H9 (cell line): ENCODE measurements around the gene SLC2A1. TPM values are rescaled to one million over a fixed set of nuclear protein-coding genes. Genes with fewer than 3 reads are reported as not detected.

Source experiments
- DNase-seq: peaks from one replicate; pipeline ENCODE4 v3.0.0-alpha.2; 2017
- H2AFZ ChIP-seq: one replicate; pipeline ENCODE4 v1.6.1; 2013; ENCODE audit warnings: mild to moderate bottlenecking, low read length, control low read depth, moderate library complexity
- H2AK5ac ChIP-seq: 2 replicates; pipeline ENCODE4 v1.6.1; 2013; ENCODE audit warnings: low read length, control low read depth, mixed read lengths; ENCODE audit not compliant: insufficient read length
- H2BK120ac ChIP-seq: one replicate; pipeline ENCODE4 v1.6.1; 2013; ENCODE audit warnings: low read depth, mild to moderate bottlenecking, low read length, control low read depth, inconsistent platforms; ENCODE audit not compliant: poor library complexity, severe bottlenecking
- H2BK12ac ChIP-seq: 2 replicates; pipeline ENCODE4 v1.6.1; 2013; ENCODE audit warnings: low read length, control low read depth, mixed read lengths, low read depth; ENCODE audit not compliant: insufficient read length
- H2BK15ac ChIP-seq: 2 replicates; pipeline ENCODE4 v1.6.1; 2013; ENCODE audit warnings: low read depth, low read length, control low read depth
- H2BK20ac ChIP-seq: one replicate; pipeline ENCODE4 v1.6.1; 2013; ENCODE audit warnings: low read depth, mild to moderate bottlenecking, low read length, control low read depth, inconsistent platforms; ENCODE audit not compliant: poor library complexity, severe bottlenecking
- H2BK5ac ChIP-seq: 2 replicates; pipeline ENCODE4 v1.6.1; 2013; ENCODE audit warnings: low read length, control low read depth, mixed read lengths; ENCODE audit not compliant: insufficient read length
- H3K14ac ChIP-seq: 2 replicates; pipeline ENCODE4 v1.6.1; 2013; ENCODE audit warnings: low read length, control low read depth; ENCODE audit not compliant: insufficient read depth
- H3K18ac ChIP-seq: 2 replicates; pipeline ENCODE4 v1.6.1; 2013; ENCODE audit warnings: low read depth, mild to moderate bottlenecking, mixed read lengths, low read length, control low read depth; ENCODE audit not compliant: insufficient read length
- H3K23ac ChIP-seq: 2 replicates; pipeline ENCODE4 v1.6.1; 2013; ENCODE audit warnings: low read length, control low read depth, mixed read lengths, low read depth; ENCODE audit not compliant: insufficient read length
- H3K23me2 ChIP-seq: 2 replicates; pipeline ENCODE4 v1.6.1; 2013; ENCODE audit warnings: low read depth, mild to moderate bottlenecking, mixed read lengths, low read length, control low read depth; ENCODE audit not compliant: insufficient read length, poor library complexity, severe bottlenecking
- H3K27ac ChIP-seq: 2 replicates; pipeline ENCODE4 v1.5.1; 2013; ENCODE audit warnings: low read length, control low read depth, mixed read lengths, low read depth; ENCODE audit not compliant: insufficient read length
- H3K27me3 ChIP-seq: 2 replicates; pipeline ENCODE4 v1.6.1; 2013; ENCODE audit warnings: low read length, control low read depth, inconsistent platforms; ENCODE audit not compliant: insufficient read depth
- H3K4ac ChIP-seq: 2 replicates; pipeline ENCODE4 v1.6.1; 2013; ENCODE audit warnings: low read depth, mild to moderate bottlenecking, control low read depth, inconsistent platforms, low read length, moderate library complexity
- H3K4me1 ChIP-seq: 2 replicates; pipeline ENCODE4 v1.6.1; 2013; ENCODE audit warnings: low read length, control low read depth, inconsistent platforms; ENCODE audit not compliant: insufficient read depth
- H3K4me2 ChIP-seq: 2 replicates; pipeline ENCODE4 v1.6.1; 2013; ENCODE audit warnings: low read length, control low read depth, mixed read lengths; ENCODE audit not compliant: insufficient read length, insufficient read depth
- H3K56ac ChIP-seq: 2 replicates; pipeline ENCODE4 v1.6.1; 2013; ENCODE audit warnings: low read depth, mild to moderate bottlenecking, mixed read lengths, low read length, control low read depth; ENCODE audit not compliant: insufficient read length
- H3K79me1 ChIP-seq: 2 replicates; pipeline ENCODE4 v1.6.1; 2013; ENCODE audit warnings: low read depth, mild to moderate bottlenecking, moderate library complexity, low read length, control low read depth, inconsistent platforms; ENCODE audit not compliant: insufficient read depth, poor library complexity, severe bottlenecking
- H3K79me2 ChIP-seq: 2 replicates; pipeline ENCODE4 v1.6.1; 2013; ENCODE audit warnings: low read length, control low read depth, inconsistent platforms; ENCODE audit not compliant: insufficient read depth
- H3K9ac ChIP-seq: 2 replicates; pipeline ENCODE4 v1.6.1; 2013; ENCODE audit warnings: low read length, control low read depth, mixed read lengths; ENCODE audit not compliant: insufficient read length; ENCODE audit errors: extremely low read depth
- H3K9me3 ChIP-seq: one replicate; pipeline ENCODE4 v1.6.1; 2013; ENCODE audit warnings: low read depth, low read length, inconsistent platforms; ENCODE audit not compliant: control insufficient read depth
- H3T11ph ChIP-seq: one replicate; pipeline ENCODE4 v1.6.1; 2013; ENCODE audit warnings: mild to moderate bottlenecking, low read length, control low read depth, inconsistent platforms
- H4K20me1 ChIP-seq: one replicate; pipeline ENCODE4 v1.6.1; 2013; ENCODE audit not compliant: control insufficient read depth, insufficient read length, insufficient read depth
- H4K5ac ChIP-seq: 2 replicates; pipeline ENCODE4 v1.6.1; 2013; ENCODE audit warnings: low read depth, mild to moderate bottlenecking, mixed read lengths, low read length, control low read depth; ENCODE audit not compliant: insufficient read length
- H4K8ac ChIP-seq: replicated peaks from 2 replicates; pipeline ENCODE4 v1.6.1; 2013; ENCODE audit warnings: low read length, control low read depth, mixed read lengths, low read depth; ENCODE audit not compliant: insufficient read length
- H4K91ac ChIP-seq: 2 replicates; pipeline ENCODE4 v1.6.1; 2013; ENCODE audit warnings: low read depth, mild to moderate bottlenecking, moderate library complexity, mixed read lengths, low read length, control low read depth; ENCODE audit not compliant: insufficient read length
- H3K27ac Mint-ChIP-seq, 3 experiments: 2 replicates in 2 of 3; 3 replicates in 1 of 3; pipeline ENCODE4 v1.8.0; 2020 to 2021; ENCODE audit warnings: mixed read lengths in 3 of 3, mild to moderate bottlenecking in 1 of 3, moderate library complexity in 1 of 3
- H3K27me3 Mint-ChIP-seq: 2 replicates; pipeline ENCODE4 v1.8.0; 2021; ENCODE audit warnings: low read depth, mild to moderate bottlenecking, moderate library complexity, mixed read lengths
- H3K36me3 Mint-ChIP-seq, 3 experiments: 2 replicates in 2 of 3; 3 replicates in 1 of 3; pipeline ENCODE4 v1.8.0; 2020 to 2021; ENCODE audit warnings: low read depth in 3 of 3, mixed read lengths in 3 of 3; ENCODE audit not compliant: insufficient read depth in 1 of 3
- H3K4me1 Mint-ChIP-seq, 2 experiments: 2 replicates each; pipeline ENCODE4 v1.8.0; 2020; ENCODE audit warnings: mixed read lengths in 2 of 2
- H3K4me3 Mint-ChIP-seq, 2 experiments: 2 replicates in 1 of 2; 3 replicates in 1 of 2; pipeline ENCODE4 v1.8.0; 2020 to 2021; ENCODE audit warnings: mild to moderate bottlenecking in 2 of 2, mixed read lengths in 2 of 2, moderate library complexity in 1 of 2
- H3K9me3 Mint-ChIP-seq, 2 experiments: 2 replicates in 1 of 2; 3 replicates in 1 of 2; pipeline ENCODE4 v1.8.0; 2020; ENCODE audit warnings: mild to moderate bottlenecking in 2 of 2, mixed read lengths in 2 of 2, moderate library complexity in 1 of 2
- WGBS: extraction: QIAGEN DNeasy Blood & Tissue Kit; methylation state at CpG from one replicate; pipeline ENCODE4 v1.1.7; 2013; ENCODE audit warnings: missing lambda C conversion rate, low lambda C conversion rate, mixed read lengths; ENCODE audit not compliant: insufficient read length; ENCODE audit errors: extremely low coverage; 5-methylcytosine and 5-hydroxymethylcytosine counted together
- total RNA-seq: library from RNA; stranded (reverse); gene quantifications from 2 replicates; pipeline ENCODE4 v1.2.1, GENCODE V29; 2021
- TF ChIP-seq, protein P1 (sequence below): fragments of 200-600 bp; sonication (generic); conservative IDR thresholded peaks from 3 replicates; pipeline ENCODE4 v1.8.0; 2021; ENCODE audit warnings: antibody characterized with exemption, mild to moderate bottlenecking

SLC2A1 gene
- total RNA-seq, 1 experiment from 2014 or later: 186 TPM

DNA sequence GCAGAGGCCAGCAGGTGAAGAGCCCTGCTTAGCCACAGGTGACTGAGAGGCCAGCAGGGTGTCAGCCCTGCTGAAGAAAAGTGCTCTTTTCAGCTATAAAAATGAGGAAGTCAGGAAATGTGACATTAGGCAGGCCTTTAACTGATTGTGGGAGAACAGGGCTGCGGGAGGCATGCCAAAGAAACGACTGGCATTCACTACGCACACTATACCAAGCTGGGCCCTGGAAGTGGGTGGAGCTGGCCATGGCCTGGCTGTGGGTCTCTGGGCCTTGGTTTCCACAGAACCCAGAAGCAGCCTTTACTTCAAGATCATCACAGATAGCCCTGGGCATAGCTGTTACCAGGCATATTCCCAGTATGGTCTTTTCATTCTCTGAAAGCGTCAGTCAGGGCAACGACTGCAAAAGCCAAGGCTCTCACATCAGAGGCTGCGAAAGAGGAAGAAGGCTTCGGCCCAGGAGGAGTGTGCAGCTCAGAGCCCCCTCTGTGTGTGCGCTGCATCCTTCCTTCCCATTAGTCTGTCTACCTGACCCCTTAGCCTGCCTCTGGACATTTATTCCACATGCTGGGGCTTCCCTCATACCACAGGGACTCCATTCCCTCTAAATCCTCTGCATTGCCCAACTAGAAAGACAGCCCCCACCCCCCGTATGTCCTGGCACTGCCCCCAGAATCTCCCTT, 14.3 kb downstream of the SLC2A1 start:
- Mint-ChIP-seq H3K36me3 (peaks cover 60 to 83% (median 68%) of the 10 kb centered on the region in 3 experiments; a peak in 6 of 7 replicates), H3K4me3 (no peak overlapping the region), H3K9me3 (no peaks in the 10 kb centered on the region; a peak in 2 of 5 replicates), H3K27me3 (no peaks in the 10 kb centered on the region), H3K27ac (peak overlapping the region; percentile 62 to 83 (median 64); a peak in 4 of 7 replicates), H3K4me1 (peaks cover 60 to 79% of the 10 kb centered on the region in 2 experiments)
- Histone ChIP-seq H3K79me1 (peaks cover 6% of the 10 kb centered on the region), H3K4me2 (no peak overlapping the region), H3K14ac (no peak overlapping the region), H2AFZ (no peak overlapping the region), H3K27me3 (no peaks in the 10 kb centered on the region), H4K5ac (no peak overlapping the region), H3K9ac (no peak overlapping the region), H2BK15ac (no peak overlapping the region), H3K4ac (no peak overlapping the region), H2AK5ac (no peak overlapping the region), H3K9me3 (no peaks in the 10 kb centered on the region), H2BK120ac (no peak overlapping the region), H2BK12ac (no peak overlapping the region), H3K4me1 (peaks cover 6% of the 10 kb centered on the region; the same call in 1 of the 2 replicates), H2BK20ac (no peak overlapping the region), H3K23me2 (no peaks in the 10 kb centered on the region), H3K18ac (no peak overlapping the region), H2BK5ac (no peak overlapping the region), H3K56ac (no peak overlapping the region), H4K8ac (no peak overlapping the region), H3K23ac (no peak overlapping the region), H4K91ac (no peak overlapping the region), H3K79me2 (peaks cover 58% of the 10 kb centered on the region; the same call in 1 of the 2 replicates), H3T11ph (no peak overlapping the region), H4K20me1 (no peaks in the 10 kb centered on the region), H3K27ac (no peak overlapping the region)
- no CpG with 5 or more reads among the region's 9 CpGs for WGBS
- TF ChIP-seq, protein P1, sequence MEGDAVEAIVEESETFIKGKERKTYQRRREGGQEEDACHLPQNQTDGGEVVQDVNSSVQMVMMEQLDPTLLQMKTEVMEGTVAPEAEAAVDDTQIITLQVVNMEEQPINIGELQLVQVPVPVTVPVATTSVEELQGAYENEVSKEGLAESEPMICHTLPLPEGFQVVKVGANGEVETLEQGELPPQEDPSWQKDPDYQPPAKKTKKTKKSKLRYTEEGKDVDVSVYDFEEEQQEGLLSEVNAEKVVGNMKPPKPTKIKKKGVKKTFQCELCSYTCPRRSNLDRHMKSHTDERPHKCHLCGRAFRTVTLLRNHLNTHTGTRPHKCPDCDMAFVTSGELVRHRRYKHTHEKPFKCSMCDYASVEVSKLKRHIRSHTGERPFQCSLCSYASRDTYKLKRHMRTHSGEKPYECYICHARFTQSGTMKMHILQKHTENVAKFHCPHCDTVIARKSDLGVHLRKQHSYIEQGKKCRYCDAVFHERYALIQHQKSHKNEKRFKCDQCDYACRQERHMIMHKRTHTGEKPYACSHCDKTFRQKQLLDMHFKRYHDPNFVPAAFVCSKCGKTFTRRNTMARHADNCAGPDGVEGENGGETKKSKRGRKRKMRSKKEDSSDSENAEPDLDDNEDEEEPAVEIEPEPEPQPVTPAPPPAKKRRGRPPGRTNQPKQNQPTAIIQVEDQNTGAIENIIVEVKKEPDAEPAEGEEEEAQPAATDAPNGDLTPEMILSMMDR: no peak
- DNase-seq: no peak
